GF-D8 (cell line): ENCODE data around the gene FHIT.

Experiments
- DNase-seq: peaks from one replicate; lab custom pipeline; 2025; lab: John Stamatoyannopoulos, UW

Gene FHIT

DNA sequence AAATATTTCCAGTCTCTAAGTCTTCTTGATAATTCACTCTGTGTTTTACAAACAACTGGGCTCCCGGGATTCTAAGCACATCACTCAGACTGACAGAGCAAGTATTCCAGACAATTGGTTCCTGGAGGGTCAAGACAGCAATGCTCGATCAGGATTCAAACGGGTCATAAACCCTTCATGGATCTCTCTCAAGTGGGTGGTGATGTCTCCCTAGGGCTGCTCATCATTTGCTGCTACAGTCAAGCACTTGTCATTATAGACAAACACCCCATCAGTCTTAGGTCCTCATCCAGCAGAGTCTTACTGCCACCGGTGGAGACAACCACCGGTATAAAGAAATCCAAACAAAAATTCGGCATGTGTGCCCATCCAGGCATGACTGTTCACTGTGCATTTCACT, 921.1 kb downstream of the FHIT start:
- DNase-seq = no peak

DNA sequence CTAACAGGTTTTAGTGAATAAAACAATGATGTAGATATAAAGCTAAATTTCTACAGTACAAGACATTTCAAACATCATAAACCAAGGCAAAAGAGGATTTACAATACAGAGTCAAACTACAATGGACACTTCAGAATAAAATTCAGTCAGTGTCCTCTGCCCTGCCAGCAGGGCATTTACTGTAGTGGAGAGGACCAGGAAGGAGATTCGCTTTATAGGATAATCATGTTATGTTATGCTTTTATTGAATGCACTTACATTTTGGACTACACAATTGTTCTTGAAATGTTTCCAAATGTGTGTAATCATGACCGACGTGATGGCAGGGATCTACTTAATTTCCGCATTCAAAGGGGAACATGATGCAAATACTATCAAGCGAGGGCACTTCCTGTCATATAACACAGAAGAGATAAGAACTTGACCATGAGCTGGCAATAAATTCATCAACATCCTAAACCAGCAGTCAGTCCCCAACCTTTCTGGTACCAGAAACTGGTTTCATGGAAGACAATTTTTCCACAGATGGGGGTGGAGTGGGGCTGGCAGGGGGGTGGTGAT, 925.6 kb downstream of the FHIT start:
- DNase-seq = peak; percentile 76

DNA sequence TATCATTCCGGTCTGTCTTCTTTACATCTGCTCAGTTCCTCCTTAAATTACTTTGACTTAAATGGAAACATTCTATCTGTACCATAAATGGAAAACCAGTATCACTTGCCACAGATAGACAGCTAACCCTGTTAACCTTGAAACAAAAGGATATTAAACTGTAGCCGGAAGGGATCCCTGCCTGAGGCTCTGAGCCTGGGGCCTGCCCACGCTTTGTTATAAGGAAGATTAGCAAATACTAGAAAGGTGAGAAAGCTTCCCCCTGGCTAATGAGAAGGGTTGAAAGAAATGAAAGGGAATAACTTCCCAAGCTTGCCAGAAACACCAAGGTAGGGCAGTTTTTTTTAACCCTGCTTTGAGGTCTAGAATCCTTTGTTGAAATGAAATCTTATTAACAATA, 927.6 kb downstream of the FHIT start:
- DNase-seq = no peak

DNA sequence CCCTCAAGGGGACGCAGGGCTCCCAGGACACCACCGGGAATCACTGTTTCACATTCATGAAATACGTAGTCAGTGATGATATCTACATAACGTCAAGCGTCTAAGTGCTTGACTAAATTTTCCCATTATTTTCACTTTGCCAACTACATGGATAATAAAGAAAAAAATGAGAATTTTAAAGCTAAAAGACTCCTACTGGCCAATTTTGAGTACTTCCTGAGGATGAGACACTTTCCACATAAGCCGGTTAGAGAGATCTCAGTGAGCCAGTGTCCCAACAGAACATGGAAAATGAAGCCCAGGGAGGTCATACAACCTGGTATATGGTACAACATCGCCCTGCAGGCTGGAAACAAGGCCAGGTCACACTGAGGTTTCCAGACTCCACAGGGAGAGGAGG, 928.1 kb downstream of the FHIT start:
- no peak for DNase-seq

DNA sequence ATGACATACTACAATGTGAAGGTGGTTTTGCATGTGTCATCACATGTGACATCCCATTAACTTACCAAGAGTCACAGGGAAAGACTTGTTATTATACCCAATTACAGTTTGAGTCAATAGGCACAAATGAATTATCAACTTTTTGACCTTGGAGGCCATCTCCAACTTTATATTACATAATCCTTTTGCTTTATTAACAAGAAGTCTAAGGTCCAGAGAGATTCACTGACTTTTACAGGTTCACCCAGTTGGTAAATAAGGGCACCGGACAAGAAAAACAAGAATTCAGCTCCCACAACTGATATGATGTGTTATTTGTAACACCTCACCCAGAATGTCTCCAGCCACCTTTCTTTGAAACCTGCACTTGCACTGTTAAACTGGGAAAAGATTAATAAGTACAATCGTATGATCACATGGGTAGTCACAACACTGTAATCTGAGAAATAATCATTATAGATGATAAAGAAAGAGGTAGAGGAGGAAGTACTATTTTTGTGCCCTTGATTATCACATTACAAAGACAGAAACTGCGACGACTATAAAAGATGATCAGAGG, 928.9 kb downstream of the FHIT start:
- no peak for DNase-seq

DNA sequence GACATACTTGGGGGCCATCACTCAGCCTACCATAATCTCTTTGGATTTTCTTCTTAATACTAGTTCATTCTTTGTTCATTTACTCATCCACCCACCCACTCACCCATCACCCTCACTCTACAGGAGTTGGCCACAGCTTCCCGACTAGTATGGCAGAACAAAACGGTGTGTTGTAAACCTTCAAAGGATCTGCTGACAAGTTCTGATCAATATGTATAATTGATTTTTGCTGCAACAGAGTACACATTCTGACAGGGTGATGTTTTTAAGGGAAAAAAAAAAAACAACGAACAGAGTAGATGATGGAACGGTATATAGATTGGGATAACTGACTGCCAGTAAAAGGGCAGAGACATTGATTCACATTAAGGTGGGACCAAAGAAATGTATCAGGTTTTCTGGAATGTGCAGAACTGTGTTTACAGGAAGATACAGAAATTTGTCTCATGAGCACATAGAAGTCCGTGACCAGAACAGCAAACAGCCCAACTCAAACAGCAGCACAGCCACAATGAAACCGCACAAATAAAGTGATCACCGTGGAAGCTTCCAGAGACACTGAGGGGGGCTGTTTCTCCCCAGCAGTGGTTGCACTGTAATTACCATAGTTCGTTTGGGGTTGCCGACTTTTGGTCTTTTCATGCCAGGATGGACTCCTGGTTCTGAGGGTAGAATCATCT, 931.9 kb downstream of the FHIT start:
- DNase-seq = no peak

DNA sequence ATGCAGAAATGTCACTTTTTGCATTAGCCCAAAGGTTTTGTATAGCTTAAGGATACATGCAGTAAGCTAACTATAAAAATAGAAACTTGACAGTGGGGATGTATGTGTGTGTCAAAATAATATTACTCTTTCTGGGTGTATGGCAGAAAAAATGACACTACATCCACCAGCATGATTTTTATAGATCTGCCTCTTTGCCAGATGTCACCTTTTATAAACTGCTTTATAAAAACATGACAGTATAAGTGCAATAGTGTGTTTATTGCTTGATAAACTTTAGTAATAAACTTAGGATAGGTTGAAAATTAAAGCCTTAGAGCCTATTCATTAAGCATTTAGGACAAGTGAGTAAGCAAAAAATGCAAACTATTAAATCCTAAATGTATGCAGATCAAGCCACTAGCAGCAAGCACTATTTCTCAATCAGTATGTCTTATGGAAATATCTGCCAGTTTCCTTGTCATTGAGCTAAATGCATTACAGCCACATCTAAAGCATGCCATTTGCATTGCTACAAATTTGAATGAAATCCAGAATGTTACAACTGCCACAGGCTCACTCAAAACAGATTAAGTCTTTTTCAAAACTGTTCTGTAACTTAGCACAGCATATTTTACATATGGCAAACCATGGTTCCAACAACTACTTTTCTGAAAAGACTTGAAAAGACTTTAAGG, 935.0 kb downstream of the FHIT start:
- no peak for DNase-seq

DNA sequence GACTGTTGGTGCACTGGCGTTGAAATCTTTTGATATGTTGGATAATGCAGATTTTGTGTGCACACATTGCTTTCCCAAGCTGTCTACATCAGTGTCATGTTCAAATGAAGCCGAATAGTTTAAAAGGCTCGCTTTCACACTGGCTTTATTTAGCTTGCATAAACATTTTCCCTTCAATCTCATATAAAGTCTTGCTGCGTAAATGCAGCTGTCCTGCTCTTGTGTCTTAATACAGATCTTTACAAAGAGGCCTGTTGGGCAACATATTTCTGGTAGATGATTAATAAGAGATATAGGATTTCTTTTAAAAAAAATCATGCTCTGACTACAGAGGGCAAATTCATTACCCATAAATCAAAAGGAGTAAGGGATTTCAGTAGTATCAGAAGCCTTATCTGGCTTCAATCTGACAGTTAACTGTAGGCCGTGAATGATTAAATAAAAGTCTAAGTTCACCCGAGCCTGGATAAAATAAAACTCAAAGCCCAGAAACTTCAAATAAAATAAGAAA, 937.2 kb downstream of the FHIT start:
- no peak for DNase-seq

DNA sequence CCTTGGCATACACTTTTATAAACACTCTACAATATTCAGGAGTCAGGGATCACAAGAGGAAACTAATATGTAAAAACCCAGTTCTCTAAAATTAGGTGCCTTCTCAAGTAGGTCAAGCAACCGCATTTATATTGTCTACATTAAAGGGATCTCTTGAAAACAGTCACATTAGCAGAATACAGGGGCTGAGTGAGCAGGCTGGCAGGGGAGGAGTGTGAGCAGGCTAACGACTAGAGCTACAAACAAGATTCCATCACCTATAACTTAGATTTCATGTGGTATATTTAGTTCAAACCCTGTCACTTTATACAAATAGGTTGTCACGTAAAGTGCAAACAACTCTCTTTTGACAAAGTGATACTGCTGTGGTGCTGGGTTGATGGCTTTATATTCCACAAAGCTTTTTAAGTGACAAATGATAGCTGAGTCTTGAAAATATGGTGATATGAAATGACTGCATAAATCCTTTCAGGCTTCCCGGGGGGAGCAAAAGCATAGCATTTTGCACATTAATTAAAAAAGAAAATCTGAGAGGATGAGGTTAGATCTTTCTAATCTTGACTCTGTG, 937.9 kb downstream of the FHIT start:
- DNase-seq = no peak

DNA sequence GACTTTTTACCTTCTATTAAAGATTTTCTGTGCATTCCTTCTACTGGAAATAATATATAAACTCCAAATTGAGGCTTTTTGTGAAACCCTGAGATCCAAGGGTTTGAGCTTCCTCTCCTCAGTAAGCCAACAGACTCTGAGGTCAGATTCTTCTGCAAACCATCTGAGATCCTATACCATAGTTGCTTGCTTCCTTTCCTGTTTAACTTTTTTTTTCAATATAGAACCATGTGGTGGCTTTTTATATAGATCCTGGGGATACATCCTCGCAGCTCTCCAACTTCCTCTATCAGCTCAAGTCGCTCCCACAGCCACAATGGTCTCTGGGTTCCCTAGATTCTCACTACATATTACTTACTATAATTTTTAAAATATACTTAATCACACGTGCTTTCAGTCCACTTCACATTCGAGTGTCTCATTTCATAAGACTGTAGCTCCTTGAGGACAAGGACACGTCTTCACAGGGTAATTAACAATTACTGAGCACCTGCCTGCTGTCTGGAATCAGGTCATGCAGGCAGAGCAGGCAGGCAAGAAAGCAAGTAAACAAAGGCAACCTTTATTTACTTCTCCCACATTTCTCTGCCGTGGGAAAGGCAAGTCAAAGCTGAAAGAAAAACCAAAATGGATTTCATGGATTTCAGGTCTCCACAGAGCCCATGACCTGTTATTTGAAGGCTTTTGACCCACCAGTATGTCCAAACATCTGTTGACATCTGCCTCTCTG, 941.5 kb downstream of the FHIT start:
- DNase-seq = peak; percentile 19

DNA sequence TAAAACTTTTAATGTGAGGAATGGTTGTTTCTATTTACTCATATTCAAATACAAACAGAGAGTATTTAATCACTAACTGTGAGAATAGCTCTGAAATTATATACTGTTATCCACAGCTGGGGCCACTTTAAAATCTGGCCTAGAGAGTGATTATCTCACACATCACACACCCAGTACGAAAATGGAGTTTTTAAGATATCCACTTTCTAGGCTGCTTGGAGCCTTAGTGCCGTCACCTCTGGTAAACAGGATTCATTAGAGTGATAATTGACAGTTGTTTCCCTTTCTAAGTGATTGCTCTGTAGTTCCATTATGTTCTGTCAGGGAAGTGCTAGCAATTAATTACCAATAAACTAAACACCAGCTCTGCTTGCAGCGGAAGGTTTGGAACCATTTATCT, 942.4 kb downstream of the FHIT start:
- no peak for DNase-seq

DNA sequence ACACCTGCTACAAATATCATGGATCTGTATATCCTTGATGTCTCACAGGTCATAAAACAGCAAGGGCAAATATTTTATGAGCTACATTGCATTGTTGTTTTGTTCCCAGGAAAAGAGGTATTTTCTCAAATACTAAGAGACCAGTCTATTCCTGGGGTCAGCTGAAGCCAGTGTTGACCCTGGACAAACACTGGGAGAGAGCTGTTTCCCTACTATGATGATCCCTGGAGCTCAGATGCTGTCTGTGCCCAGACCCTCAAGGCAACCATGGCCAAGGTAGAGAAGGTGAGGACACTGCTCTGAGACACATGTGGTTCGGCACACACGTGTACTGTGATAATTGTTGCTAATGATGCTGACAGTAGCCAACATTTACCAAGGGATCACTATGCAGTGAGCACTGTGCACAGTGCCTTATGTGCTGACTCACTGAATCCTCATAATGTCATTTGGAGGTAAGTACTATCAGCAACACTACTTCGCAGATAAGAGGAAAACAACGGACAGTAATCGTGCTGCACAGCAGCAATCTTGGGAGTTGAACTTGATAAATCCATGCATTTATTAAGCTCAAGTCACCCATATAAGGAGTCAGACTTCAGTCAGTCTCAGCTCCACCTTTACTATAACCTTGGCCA, 943.6 kb downstream of the FHIT start:
- no peak for DNase-seq

DNA sequence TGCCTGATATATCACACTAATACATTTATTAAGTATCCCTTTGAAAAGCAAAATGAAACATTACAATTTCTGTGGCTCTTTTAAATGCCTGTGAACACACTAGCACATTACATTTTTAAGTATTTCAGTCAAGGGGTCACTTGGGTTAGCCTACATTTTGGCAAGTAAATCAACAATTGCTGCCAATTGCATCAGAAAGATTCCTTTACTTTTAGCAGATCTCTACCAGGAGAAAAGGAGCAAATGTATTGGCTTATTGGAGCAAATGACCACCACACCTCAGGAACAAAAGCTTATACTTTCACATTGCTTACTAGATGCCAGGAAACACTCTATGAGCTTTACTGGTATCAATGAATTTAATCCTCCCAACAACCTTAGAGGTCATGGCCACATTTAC, 947.1 kb downstream of the FHIT start:
- no peak for DNase-seq

DNA sequence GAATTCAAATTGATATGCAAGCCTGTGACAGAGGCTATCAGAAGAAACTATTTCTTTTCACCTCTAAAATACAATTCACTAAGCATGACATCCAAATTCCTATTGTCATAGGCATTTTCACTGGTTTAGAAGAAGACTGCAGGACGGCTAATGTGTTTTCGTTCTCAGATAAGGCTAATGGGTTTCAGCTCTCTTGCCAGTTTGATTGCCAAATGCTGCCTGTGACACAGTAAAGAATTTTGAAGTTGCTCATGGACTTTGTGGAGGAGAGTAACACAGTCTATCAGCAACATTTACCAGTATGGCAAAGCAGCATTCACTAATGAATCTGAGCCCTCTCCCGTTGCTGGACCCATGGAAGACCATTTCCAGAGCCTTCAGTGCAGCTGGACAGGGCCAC, 948.1 kb downstream of the FHIT start:
- DNase-seq = no peak

DNA sequence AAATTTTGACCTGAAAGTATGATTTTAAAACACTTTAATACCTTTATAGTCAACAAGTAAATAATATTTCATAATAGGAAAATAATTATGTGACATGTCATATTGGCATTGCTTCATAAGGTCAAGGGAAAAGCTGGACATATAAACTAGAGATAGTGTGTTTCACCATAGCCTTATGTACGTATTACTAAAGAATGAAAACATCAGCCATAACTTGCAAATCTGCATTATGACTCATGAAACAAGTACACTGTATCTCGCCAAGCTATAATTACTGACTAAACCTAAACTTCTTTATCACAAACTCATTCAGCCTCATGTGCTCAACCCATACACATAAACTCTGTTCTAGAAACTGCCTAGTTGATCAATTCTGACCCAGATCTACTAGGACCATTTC, 950.1 kb downstream of the FHIT start:
- no peak for DNase-seq

DNA sequence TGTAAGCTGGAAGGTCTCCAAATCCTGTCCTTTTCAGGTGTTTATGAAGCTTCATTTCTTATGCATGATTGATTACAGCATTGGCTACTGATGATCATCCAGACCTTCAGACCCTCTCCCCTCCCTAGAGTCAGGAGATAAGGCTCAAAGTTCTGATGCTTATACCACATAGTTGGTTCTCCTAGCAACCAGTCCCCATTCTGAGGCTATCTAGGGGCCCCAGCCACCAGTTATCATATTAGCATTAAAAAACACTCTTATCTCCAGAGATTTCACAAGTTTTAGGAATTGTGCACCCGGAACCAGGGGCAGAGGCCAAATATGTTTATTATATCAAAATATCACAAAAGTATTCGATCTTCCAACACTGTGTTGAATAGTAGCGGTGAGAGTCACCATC, 953.1 kb downstream of the FHIT start:
- no peak for DNase-seq

DNA sequence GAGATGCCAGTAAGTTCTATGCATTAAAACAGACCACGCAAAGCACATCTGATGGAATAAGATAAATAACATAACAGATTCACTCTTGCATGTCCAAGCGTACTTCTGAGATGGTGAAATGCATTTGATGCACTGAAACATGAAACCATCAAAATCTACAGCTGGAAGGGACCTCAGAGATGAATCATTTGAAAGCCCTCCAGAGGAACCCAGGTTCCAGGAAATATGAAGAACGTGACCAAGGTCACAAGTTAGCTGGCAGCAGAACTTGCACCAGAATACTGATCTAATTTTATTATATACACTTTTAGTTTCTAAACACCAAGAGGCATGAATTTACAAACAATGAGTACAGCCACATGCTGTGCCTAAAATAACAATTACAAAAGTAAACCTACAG, 957.1 kb downstream of the FHIT start:
- DNase-seq = no peak

DNA sequence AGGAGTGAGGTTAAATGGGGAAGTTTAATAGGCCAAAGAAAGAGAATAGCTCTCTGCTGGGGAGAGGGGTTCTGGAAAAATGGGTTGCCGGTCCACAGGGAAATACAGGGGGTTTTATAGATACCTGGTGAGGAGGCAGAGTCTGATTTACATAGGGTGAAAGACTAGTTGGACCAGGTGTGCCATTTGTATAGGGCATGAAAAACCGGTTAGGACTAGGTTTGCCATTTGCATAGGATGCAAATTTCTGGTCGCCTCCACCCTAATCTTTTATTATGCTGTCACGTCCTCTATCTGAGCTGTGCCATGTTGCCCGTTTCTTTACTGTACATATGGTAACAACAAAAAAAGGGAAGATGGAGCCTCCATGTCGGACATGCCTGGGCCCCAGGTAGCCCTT, 960.1 kb downstream of the FHIT start:
- DNase-seq = no peak

DNA sequence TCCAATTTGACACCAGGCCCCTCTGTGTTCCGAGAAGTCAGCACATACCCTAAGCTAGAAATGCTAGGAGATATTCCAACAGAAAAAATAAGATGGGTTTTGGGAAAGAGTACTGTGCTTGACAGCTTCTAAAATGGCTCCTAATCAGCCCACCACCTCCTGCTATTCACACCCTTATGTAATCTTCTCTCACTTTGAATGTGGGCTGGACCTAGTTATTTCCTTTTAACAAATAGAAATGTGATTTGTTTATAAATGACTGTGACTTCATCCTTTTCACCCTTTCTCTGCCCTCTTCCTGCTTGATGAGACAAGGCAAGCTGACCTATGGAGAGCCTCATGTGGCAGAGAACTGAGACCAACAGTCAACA, 961.1 kb downstream of the FHIT start:
- no peak for DNase-seq

DNA sequence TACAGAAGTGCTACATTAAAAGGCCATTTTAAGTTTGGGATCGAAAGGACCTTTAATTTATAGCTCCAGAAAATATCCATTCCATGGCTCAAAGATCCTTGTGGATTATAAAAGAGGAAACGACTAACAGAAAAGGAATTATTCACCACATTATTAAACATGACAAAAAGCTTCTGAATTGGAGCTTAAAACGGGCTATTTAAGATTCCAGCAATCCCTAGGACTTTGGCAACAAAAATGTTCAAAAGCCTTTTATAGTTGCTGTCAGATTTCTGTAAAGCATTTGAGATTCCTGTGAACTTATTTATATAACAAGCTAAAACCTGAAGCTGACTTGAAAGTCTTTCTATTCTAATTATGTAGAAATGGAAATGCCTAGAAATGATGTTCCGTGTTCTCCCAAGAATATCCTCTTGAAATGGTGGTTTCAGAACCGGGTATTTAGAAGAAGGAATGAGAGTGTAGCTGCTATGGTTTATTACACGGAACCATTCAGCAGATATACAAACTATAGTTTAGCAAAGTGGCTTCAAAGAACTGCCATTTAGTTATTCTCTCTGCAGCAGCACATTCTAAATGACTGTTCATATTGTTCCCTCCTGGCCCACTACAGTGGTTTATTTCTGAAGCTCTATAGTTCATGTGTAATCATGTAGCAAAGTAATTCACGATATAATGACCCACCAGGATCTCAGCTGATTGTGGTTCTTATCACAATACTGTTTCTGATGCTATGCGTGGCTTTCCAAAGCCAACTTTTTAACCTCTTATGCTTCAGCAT, 961.7 kb downstream of the FHIT start:
- no peak for DNase-seq

DNA sequence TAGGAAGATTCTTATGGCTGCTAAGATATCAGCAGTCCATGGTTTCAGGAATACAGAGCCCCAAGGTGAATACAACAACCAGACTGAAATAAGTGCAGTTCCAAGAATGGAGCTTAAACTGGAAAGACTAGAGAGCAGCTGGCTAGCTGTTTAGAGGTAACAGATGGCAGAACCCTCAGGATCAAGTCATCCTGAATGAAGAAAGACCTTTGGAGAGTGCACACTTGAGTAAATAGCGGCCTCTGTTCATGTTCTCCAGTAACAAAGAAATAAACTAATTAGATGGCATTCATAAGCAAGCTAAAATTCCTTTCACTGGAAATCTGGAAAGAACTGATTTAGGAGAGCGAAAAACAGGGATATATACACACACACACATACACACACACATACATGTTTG, 968.4 kb downstream of the FHIT start:
- no peak for DNase-seq
